GM18867 (cell line): Measurements from ENCODE around the gene RHBDD1.

Experiments used
- ATAC-seq: cut with Tn5 transposase; IDR thresholded peaks from one replicate; pipeline ENCODE4 v1.9.1; 2021; ENCODE audit warnings: mild to moderate bottlenecking, moderate library complexity; ENCODE audit not compliant: unreplicated experiment

The RHBDD1 gene

DNA sequence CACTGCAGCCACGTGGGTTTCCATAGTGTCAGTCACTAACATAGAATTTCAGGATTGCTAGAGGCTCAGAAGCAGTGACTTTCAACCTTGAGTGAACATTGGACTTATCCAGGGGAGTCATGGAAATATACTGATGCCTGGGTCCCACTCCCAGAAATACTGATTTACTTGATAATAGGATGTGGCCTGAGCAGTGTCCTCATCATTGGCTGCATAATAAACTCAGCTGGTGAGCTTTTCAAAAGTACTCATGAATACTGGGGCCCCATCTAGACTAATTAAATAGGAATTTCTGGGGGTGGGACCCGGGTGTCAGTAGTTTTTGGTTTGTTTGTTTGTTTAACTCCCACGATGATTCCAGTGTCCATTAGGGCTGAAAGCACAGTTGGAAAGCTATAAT, 186.8 kb downstream of the RHBDD1 start:
- ATAC-seq = no peak

DNA sequence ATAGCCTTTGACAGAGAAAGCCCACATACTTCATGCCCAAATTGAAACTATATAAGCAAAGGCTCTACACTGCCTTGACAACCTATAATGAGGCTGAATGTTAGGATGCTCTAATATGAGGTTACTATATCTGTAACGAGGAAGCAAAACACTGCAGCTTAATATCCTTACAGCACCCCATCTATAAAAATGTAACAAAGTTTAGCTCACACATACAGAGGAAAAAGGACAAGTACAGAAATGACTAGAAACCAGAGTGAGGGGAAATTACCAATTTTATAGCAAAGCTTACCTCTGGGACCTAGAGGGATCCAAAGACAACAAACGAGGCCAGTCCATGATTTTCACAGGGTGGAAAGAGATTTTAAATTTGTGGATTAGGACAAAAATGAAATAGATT, 189.7 kb downstream of the RHBDD1 start:
- ATAC-seq = peak; percentile 47

DNA sequence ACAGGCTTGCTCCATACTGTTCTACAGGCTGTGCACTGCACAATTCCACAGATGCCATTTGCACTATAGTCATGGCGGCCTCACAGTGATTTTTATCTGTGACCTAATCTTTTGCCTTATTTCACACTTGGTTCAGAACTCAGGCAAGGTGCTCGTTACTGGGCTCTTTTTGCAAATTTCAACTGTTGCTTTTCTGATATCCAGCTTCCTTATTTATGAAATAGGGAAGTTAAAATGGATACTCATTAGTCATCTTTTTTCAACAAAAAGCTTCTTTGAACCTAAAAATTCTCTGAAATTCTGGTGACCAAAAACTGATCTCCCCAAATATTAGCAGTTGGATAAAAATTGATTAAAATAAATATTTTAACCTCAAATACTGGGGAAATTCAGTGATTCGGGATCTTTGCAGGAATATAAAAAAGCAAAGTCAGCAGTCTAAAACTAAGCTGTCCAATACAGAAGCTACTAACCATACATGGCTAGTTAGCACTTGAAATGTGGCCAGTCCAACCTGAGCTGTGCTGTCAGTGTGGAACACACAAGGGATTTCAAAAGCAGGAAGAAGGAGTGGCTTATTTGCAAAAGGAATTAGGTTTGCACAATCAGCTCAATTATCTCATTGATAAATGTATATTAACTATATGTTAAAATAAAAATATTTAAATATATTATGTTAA, 193.7 kb downstream of the RHBDD1 start:
- no peak for ATAC-seq

DNA sequence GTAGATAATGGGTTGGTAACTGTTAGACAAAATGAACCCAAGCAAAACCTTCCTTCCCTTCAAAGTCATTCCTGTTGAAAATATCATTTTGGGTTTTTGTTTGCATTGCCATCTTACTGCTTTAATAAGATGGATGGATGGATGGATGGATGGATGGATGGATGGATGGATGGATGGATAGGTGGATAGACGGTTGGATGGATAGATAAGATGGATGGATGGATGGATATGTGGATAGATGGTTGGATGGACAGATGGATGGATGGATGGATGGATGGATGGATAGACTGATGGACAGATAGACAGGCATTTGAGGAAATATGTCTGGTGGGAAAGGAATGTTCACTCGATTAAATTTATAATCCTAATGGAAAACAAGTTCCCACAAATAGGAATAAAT, 194.9 kb downstream of the RHBDD1 start:
- no peak for ATAC-seq

DNA sequence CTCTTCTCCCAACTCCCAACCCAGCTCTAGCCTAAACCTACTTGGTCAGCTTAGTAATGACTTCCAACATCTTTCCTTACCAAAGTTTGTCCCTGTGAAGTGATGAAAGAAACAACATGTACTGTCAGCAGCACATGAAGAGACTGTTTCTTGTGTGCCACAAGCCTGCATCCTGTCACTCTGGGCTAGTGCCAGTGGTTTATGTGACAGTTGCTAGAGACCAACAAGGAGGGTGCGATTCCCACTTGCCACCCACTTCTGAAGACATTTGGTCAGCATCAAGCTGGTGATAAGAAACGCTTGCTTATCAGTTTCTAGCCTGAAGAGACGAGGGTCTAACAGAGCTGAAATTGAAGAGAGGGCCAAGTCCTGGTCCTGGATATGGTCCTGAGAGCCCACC, 195.5 kb downstream of the RHBDD1 start:
- ATAC-seq = no peak

DNA sequence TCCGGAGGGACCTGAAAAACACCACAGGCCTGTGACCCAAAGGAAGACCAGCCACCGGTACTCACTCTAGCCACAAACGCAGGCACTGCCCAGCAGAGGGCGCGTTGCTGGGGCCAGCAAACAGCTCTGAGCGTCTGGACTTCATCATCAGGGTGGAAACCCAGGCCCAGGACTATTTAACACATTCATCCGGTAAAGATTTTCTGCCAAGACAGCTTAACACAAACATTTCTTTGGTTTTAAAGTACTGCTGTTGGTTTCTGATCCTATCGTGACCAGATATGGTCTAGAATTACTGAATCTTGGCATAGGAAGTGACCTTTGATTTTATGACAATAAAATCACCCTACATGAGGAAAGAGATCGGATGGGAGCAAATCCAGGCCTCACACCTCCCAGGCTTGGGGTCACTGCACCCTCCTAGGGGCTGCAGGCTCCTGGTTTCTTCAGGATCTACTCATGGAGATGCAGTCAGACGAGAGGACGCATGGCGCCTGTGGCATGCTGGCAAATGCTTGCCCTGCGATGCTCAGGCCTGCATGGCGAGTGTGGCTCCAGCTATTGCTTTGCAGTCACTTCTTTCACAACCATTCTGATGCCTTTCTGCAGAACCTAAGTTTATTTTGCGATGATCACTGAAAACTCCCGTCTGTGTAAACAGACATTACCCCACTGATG, 197.8 kb downstream of the RHBDD1 start:
- ATAC-seq = peak; percentile 91

DNA sequence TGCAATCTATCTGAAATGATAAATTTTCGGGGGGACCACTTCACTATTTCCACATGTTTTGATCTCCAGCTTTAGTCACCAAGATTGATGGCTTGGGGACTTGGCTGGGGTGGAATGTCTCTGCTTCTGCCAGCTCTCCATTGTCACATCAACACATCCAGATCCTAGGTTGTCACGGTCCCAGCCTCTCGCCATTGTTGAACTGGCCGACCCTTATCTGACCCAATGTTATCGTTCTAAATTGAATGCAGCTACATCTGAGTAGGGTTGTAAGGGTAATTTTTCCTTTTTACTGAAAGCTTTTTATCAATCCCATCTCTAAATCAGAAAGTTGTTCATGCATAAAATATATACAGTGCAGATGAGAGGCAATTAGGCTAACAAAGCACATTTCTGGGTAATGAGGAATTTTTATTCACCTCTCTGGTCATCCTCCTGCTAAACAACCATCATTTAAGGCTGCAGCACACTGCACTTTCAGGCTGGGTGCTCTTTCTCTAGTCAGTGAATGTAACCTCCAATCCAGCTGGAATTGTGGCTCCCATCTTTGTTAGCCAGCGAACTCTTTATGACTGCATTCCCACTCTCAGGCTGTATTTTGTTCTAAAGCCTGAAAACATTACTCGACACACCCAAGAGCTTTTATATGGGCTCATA, 200.0 kb downstream of the RHBDD1 start:
- ATAC-seq = no peak

DNA sequence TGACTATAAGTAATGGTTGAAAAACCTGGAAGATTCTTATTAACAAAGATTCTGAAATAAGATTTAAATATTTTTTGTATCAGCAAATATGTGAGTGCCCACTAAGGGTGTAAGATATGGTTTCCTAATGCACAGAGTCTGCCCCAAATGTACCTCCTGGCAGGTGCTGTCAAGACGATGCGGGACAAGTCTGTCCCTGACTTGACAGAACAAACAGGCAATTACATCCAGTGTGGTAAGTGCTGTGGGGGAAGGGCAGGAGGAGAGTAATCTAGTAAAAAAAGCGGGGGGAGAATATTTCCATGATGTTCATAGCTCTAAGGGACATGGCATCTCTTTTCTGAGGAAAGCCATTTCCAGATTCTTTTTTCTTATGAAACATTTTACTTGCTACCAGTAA, 200.7 kb downstream of the RHBDD1 start:
- no peak for ATAC-seq

DNA sequence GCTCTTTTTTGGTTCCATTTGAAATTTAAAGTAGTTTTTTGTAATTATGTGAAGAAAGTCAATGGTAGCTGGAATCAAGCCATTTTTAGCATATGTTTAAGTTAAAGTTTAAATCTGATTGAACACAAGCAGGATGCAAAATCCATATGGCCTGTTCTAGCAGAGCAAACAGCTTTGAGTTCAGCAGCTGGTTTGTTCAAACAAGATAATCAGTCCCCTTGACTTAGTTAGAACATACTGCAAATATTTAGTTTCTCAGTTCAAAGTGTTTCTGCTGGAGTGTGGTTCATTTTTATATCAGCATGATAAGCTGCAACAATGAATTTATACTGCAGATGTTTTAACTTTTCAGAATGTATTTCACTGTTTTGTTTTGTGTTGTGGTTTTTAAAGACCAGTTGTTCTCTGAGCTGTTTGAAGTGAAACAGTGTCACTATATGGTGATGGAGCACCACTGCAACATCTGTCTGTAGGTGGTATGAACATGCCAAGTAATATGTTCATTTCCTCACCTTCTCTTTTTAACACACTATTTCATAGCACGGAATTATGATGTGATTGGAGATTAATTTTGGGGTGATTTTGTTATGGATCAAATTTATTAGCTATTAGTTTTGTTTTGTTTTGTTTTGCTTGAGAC, 202.8 kb downstream of the RHBDD1 start:
- ATAC-seq = no peak

DNA sequence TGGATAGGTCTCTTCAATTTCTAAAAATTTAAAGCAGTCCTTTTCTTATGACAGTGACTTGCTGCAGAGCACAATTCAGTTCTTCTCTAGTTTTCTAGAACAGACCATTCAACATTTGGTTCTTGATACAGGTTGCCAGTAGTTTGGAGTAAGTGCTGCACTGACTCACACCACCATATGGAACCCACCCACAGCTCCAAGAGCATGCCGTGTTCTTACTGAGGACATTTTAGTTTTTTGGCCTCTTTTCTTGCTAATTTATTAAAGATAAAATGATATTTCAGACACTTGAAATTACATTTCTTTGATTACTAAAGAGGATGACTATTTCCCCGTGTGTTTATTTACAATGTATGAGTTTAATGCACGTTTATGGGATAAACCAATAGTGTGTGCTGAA, 208.1 kb downstream of the RHBDD1 start:
- no peak for ATAC-seq
